ENCODE data around the gene CXCL11.

GRCh38 chr4:76053730-76054129 is 17.9 kb upstream of the CXCL11 start:
- TF ChIP-seq POLR2A (IDR thresholded peaks at IDR 0.05; ENCODE audit: low read length) = no peak
- no peak for TF ChIP-seq GATA1 (IDR thresholded peaks at IDR 0.05; ENCODE audit: low read depth, low read length)
